NB4 (cell line): ENCODE data around the gene FAM89A.

Experiments used
- CTCF ChIP-seq: IDR thresholded peaks from one replicate; pipeline ENCODE4 v1.5.1; 2012; ENCODE audit warnings: low read depth, low read length
- MAX ChIP-seq: IDR thresholded peaks from 2 replicates; pipeline ENCODE4 v1.6.1; 2011; ENCODE audit warnings: low read depth, low read length
- MYC ChIP-seq: IDR thresholded peaks from 2 replicates; pipeline ENCODE4 v1.6.1; 2011; ENCODE audit warnings: low read depth, low read length
- POLR2A ChIP-seq: IDR thresholded peaks from 2 replicates; pipeline ENCODE4 v1.6.1; 2011; ENCODE audit warnings: mild to moderate bottlenecking; ENCODE audit not compliant: insufficient read length; ENCODE audit errors: extremely low read depth

- no peak for TF ChIP-seq POLR2A
- no peak for TF ChIP-seq MAX
- TF ChIP-seq CTCF, result no peak
- no peak for TF ChIP-seq MYC
Observed at GRCh38 chr1:231040800-231041718, 1.0 kb upstream of the FAM89A start.
